H9 (cell line): ENCODE results near the gene CHMP4A. TPM values are rescaled to one million over a fixed set of nuclear protein-coding genes. Genes with fewer than 3 reads are reported as not detected.

ENCODE experiments used
- DNase-seq: peaks from one replicate; pipeline ENCODE4 v3.0.0-alpha.2; 2017
- H2AFZ ChIP-seq: one replicate; pipeline ENCODE4 v1.6.1; 2013; ENCODE audit warnings: mild to moderate bottlenecking, low read length, control low read depth, moderate library complexity
- H2AK5ac ChIP-seq: 2 replicates; pipeline ENCODE4 v1.6.1; 2013; ENCODE audit warnings: low read length, control low read depth, mixed read lengths; ENCODE audit not compliant: insufficient read length
- H2BK120ac ChIP-seq: one replicate; pipeline ENCODE4 v1.6.1; 2013; ENCODE audit warnings: low read depth, mild to moderate bottlenecking, low read length, control low read depth, inconsistent platforms; ENCODE audit not compliant: poor library complexity, severe bottlenecking
- H2BK12ac ChIP-seq: 2 replicates; pipeline ENCODE4 v1.6.1; 2013; ENCODE audit warnings: low read length, control low read depth, mixed read lengths, low read depth; ENCODE audit not compliant: insufficient read length
- H2BK15ac ChIP-seq: 2 replicates; pipeline ENCODE4 v1.6.1; 2013; ENCODE audit warnings: low read depth, low read length, control low read depth
- H2BK20ac ChIP-seq: one replicate; pipeline ENCODE4 v1.6.1; 2013; ENCODE audit warnings: low read depth, mild to moderate bottlenecking, low read length, control low read depth, inconsistent platforms; ENCODE audit not compliant: poor library complexity, severe bottlenecking
- H2BK5ac ChIP-seq: 2 replicates; pipeline ENCODE4 v1.6.1; 2013; ENCODE audit warnings: low read length, control low read depth, mixed read lengths; ENCODE audit not compliant: insufficient read length
- H3K14ac ChIP-seq: 2 replicates; pipeline ENCODE4 v1.6.1; 2013; ENCODE audit warnings: low read length, control low read depth; ENCODE audit not compliant: insufficient read depth
- H3K18ac ChIP-seq: 2 replicates; pipeline ENCODE4 v1.6.1; 2013; ENCODE audit warnings: low read depth, mild to moderate bottlenecking, mixed read lengths, low read length, control low read depth; ENCODE audit not compliant: insufficient read length
- H3K23ac ChIP-seq: 2 replicates; pipeline ENCODE4 v1.6.1; 2013; ENCODE audit warnings: low read length, control low read depth, mixed read lengths, low read depth; ENCODE audit not compliant: insufficient read length
- H3K23me2 ChIP-seq: 2 replicates; pipeline ENCODE4 v1.6.1; 2013; ENCODE audit warnings: low read depth, mild to moderate bottlenecking, mixed read lengths, low read length, control low read depth; ENCODE audit not compliant: insufficient read length, poor library complexity, severe bottlenecking
- H3K27ac ChIP-seq: 2 replicates; pipeline ENCODE4 v1.5.1; 2013; ENCODE audit warnings: low read length, control low read depth, mixed read lengths, low read depth; ENCODE audit not compliant: insufficient read length
- H3K27me3 ChIP-seq: 2 replicates; pipeline ENCODE4 v1.6.1; 2013; ENCODE audit warnings: low read length, control low read depth, inconsistent platforms; ENCODE audit not compliant: insufficient read depth
- H3K4ac ChIP-seq: 2 replicates; pipeline ENCODE4 v1.6.1; 2013; ENCODE audit warnings: low read depth, mild to moderate bottlenecking, control low read depth, inconsistent platforms, low read length, moderate library complexity
- H3K4me1 ChIP-seq: 2 replicates; pipeline ENCODE4 v1.6.1; 2013; ENCODE audit warnings: low read length, control low read depth, inconsistent platforms; ENCODE audit not compliant: insufficient read depth
- H3K4me2 ChIP-seq: 2 replicates; pipeline ENCODE4 v1.6.1; 2013; ENCODE audit warnings: low read length, control low read depth, mixed read lengths; ENCODE audit not compliant: insufficient read length, insufficient read depth
- H3K56ac ChIP-seq: 2 replicates; pipeline ENCODE4 v1.6.1; 2013; ENCODE audit warnings: low read depth, mild to moderate bottlenecking, mixed read lengths, low read length, control low read depth; ENCODE audit not compliant: insufficient read length
- H3K79me1 ChIP-seq: 2 replicates; pipeline ENCODE4 v1.6.1; 2013; ENCODE audit warnings: low read depth, mild to moderate bottlenecking, moderate library complexity, low read length, control low read depth, inconsistent platforms; ENCODE audit not compliant: insufficient read depth, poor library complexity, severe bottlenecking
- H3K79me2 ChIP-seq: 2 replicates; pipeline ENCODE4 v1.6.1; 2013; ENCODE audit warnings: low read length, control low read depth, inconsistent platforms; ENCODE audit not compliant: insufficient read depth
- H3K9ac ChIP-seq: 2 replicates; pipeline ENCODE4 v1.6.1; 2013; ENCODE audit warnings: low read length, control low read depth, mixed read lengths; ENCODE audit not compliant: insufficient read length; ENCODE audit errors: extremely low read depth
- H3K9me3 ChIP-seq: one replicate; pipeline ENCODE4 v1.6.1; 2013; ENCODE audit warnings: low read depth, low read length, inconsistent platforms; ENCODE audit not compliant: control insufficient read depth
- H3T11ph ChIP-seq: one replicate; pipeline ENCODE4 v1.6.1; 2013; ENCODE audit warnings: mild to moderate bottlenecking, low read length, control low read depth, inconsistent platforms
- H4K20me1 ChIP-seq: one replicate; pipeline ENCODE4 v1.6.1; 2013; ENCODE audit not compliant: control insufficient read depth, insufficient read length, insufficient read depth
- H4K5ac ChIP-seq: 2 replicates; pipeline ENCODE4 v1.6.1; 2013; ENCODE audit warnings: low read depth, mild to moderate bottlenecking, mixed read lengths, low read length, control low read depth; ENCODE audit not compliant: insufficient read length
- H4K8ac ChIP-seq: replicated peaks from 2 replicates; pipeline ENCODE4 v1.6.1; 2013; ENCODE audit warnings: low read length, control low read depth, mixed read lengths, low read depth; ENCODE audit not compliant: insufficient read length
- H4K91ac ChIP-seq: 2 replicates; pipeline ENCODE4 v1.6.1; 2013; ENCODE audit warnings: low read depth, mild to moderate bottlenecking, moderate library complexity, mixed read lengths, low read length, control low read depth; ENCODE audit not compliant: insufficient read length
- H3K27ac Mint-ChIP-seq, 3 experiments: 2 replicates in 2 of 3; 3 replicates in 1 of 3; pipeline ENCODE4 v1.8.0; 2020 to 2021; ENCODE audit warnings: mixed read lengths in 3 of 3, mild to moderate bottlenecking in 1 of 3, moderate library complexity in 1 of 3
- H3K27me3 Mint-ChIP-seq: 2 replicates; pipeline ENCODE4 v1.8.0; 2021; ENCODE audit warnings: low read depth, mild to moderate bottlenecking, moderate library complexity, mixed read lengths
- H3K36me3 Mint-ChIP-seq, 3 experiments: 2 replicates in 2 of 3; 3 replicates in 1 of 3; pipeline ENCODE4 v1.8.0; 2020 to 2021; ENCODE audit warnings: low read depth in 3 of 3, mixed read lengths in 3 of 3; ENCODE audit not compliant: insufficient read depth in 1 of 3
- H3K4me1 Mint-ChIP-seq, 2 experiments: 2 replicates each; pipeline ENCODE4 v1.8.0; 2020; ENCODE audit warnings: mixed read lengths in 2 of 2
- H3K4me3 Mint-ChIP-seq, 2 experiments: 2 replicates in 1 of 2; 3 replicates in 1 of 2; pipeline ENCODE4 v1.8.0; 2020 to 2021; ENCODE audit warnings: mild to moderate bottlenecking in 2 of 2, mixed read lengths in 2 of 2, moderate library complexity in 1 of 2
- H3K9me3 Mint-ChIP-seq, 2 experiments: 2 replicates in 1 of 2; 3 replicates in 1 of 2; pipeline ENCODE4 v1.8.0; 2020; ENCODE audit warnings: mild to moderate bottlenecking in 2 of 2, mixed read lengths in 2 of 2, moderate library complexity in 1 of 2
- CTCF ChIP-seq: fragments of 200-600 bp; sonication (generic); conservative IDR thresholded peaks from 3 replicates; pipeline ENCODE4 v1.8.0; 2021; ENCODE audit warnings: antibody characterized with exemption, mild to moderate bottlenecking
- WGBS: extraction: QIAGEN DNeasy Blood & Tissue Kit; methylation state at CpG from one replicate; pipeline ENCODE4 v1.1.7; 2013; ENCODE audit warnings: missing lambda C conversion rate, low lambda C conversion rate, mixed read lengths; ENCODE audit not compliant: insufficient read length; ENCODE audit errors: extremely low coverage; 5-methylcytosine and 5-hydroxymethylcytosine counted together
- total RNA-seq: library from RNA; stranded (reverse); gene quantifications from 2 replicates; pipeline ENCODE4 v1.2.1, GENCODE V29; 2021

CHMP4A gene
- total RNA-seq, 1 experiment from 2014 or later: 46.2 TPM

- DNase-seq: no peak
- Histone ChIP-seq H3T11ph (no peak overlapping the region), H3K9me3 (no peaks in the 10 kb centered on the region), H3K56ac (no peak overlapping the region), H3K14ac (no peak overlapping the region), H4K5ac (no peak overlapping the region), H3K9ac (no peak overlapping the region), H3K27me3 (no peaks in the 10 kb centered on the region), H4K8ac (no peak overlapping the region), H3K79me1 (no peaks in the 10 kb centered on the region), H3K27ac (no peak overlapping the region), H2AK5ac (no peak overlapping the region), H3K18ac (no peak overlapping the region), H2BK120ac (no peak overlapping the region), H3K23me2 (no peaks in the 10 kb centered on the region), H3K79me2 (no peaks in the 10 kb centered on the region), H4K91ac (no peak overlapping the region), H3K23ac (no peak overlapping the region), H3K4me1 (no peaks in the 10 kb centered on the region), H2BK15ac (no peak overlapping the region), H3K4me2 (no peak overlapping the region), H2BK5ac (no peak overlapping the region), H2BK20ac (no peak overlapping the region), H2BK12ac (no peak overlapping the region), H2AFZ (no peak overlapping the region), H3K4ac (no peak overlapping the region), H4K20me1 (no peaks in the 10 kb centered on the region)
- WGBS: no CpG with 5 or more reads among the region's 14 CpGs
- 0 out of 7 replicates have a peak overlapping the region, but pooled peaks of 1 of the 3 experiments have one; percentile 28 for H3K27ac Mint-ChIP-seq
- no peak for TF ChIP-seq CTCF
- H3K4me3 Mint-ChIP-seq: no peak overlapping the region
- peaks cover 8 to 51% (median 35%) of the 10 kb centered on the region in 3 experiments for H3K36me3 Mint-ChIP-seq
- H3K27me3 Mint-ChIP-seq: no peaks in the 10 kb centered on the region; the same call in 1 of the 2 replicates
- no peaks in the 10 kb centered on the region for H3K9me3 Mint-ChIP-seq
- peaks cover 11 to 13% of the 10 kb centered on the region in 2 experiments for H3K4me1 Mint-ChIP-seq
These were observed 48.7 kb downstream of the CHMP4A start for GRCh38 chr14:24164518-24164991.
